B cell (primary cell): ENCODE measurements around the gene PTGER3.

Source experiments
- CTCF ChIP-seq: fragments of 200-600 bp; IDR thresholded peaks from one replicate; pipeline ENCODE4 v1.8.0; 2022; ENCODE audit warnings: antibody characterized with exemption, mild to moderate bottlenecking
- EZH2 ChIP-seq: IDR thresholded peaks from 2 replicates; pipeline ENCODE4 v1.6.1; 2012; ENCODE audit warnings: borderline replicate concordance, low read depth, mild to moderate bottlenecking, moderate library complexity, low read length; ENCODE audit not compliant: insufficient read depth, poor library complexity, severe bottlenecking

GRCh38 chr1:70980361-70980760 is 67.3 kb downstream of the PTGER3 start:
- no peak for TF ChIP-seq CTCF
- TF ChIP-seq EZH2, result no peak
